HepG2 (cell line): ENCODE data around the gene STAT5A. TPM values are rescaled to one million over a fixed set of nuclear protein-coding genes. Genes with fewer than 3 reads are reported as not detected.
"Not testable (repeated sequence)": the region's sequence is repeated elsewhere in the genome, so short reads cannot be mapped to it uniquely, and the experiment has no call there.

Experiments
- ATAC-seq: fragments of 200-7000 bp; cut with Tn5 transposase; 3 replicates; pipeline ENCODE4 v1.9.1; 2020; ENCODE audit warnings: mild to moderate bottlenecking, moderate library complexity
- BruUV-seq: library from RNA; stranded (reverse); fragments of 400-500 nt; replicated peaks from 2 replicates; lab custom pipeline; 2021; lab: Mats Ljungman, UMichigan
- CTCF ChIA-PET: fragments of 300-600 bp; formaldehyde crosslinking; extraction: SDS; loops from one replicate; lab custom pipeline; 2021; ENCODE audit warnings: low total read pairs, inconsistent platforms, low intra/inter-chr PET ratio; lab: Yijun Ruan, JAX
- POLR2A ChIA-PET: fragments of 350-600 bp; sonication (Branson Sonifier 250); formaldehyde crosslinking; loops from one replicate; lab custom pipeline; 2020; ENCODE audit warnings: antibody characterized with exemption, inconsistent platforms; lab: Yijun Ruan, JAX
- DNase-seq: peaks from one replicate; pipeline ENCODE4 v3.0.0-alpha.2; 2015; ENCODE audit warnings: low spot score
- FAIRE-seq: peaks from 3 replicates; lab custom pipeline; 2011; peaks lifted over from hg19 to GRCh38; lab: Jason Lieb, UNC
- H2AFZ ChIP-seq: one replicate; pipeline ENCODE4 v1.6.1; 2011; ENCODE audit warnings: low read length, inconsistent platforms
- H3K27ac ChIP-seq: fragments of 300-600 bp; 3 replicates; pipeline ENCODE4 v1.8.0; 2011; ENCODE audit warnings: mixed run types, mild to moderate bottlenecking, mixed read lengths, low read length, inconsistent platforms; ENCODE audit not compliant: insufficient read depth; ENCODE audit errors: extremely low read length
- H3K27me3 ChIP-seq, 2 experiments: fragments of 200-600 bp in 1 of 2; 2 replicates in 1 of 2; 3 replicates in 1 of 2; pipeline versions ENCODE4 v1.6.0 to v1.8.0; 2011; ENCODE audit warnings: low read length in 2 of 2, mild to moderate bottlenecking in 2 of 2, moderate library complexity in 2 of 2, inconsistent platforms in 1 of 2; ENCODE audit not compliant: insufficient read depth in 2 of 2, control insufficient read depth in 1 of 2
- H3K36me3 ChIP-seq, 2 experiments: fragments of 200-600 bp in 1 of 2; replicated peaks in 1 of 2; 2 replicates in 1 of 2; 3 replicates in 1 of 2; pipeline versions ENCODE4 v1.5.1 to v1.8.0; 2011; ENCODE audit warnings: low read length in 2 of 2, inconsistent platforms in 1 of 2; ENCODE audit not compliant: insufficient read depth in 2 of 2, control insufficient read depth in 1 of 2
- H3K4me1 ChIP-seq: 2 replicates; pipeline ENCODE4 v1.5.1; 2012; ENCODE audit warnings: low read length, inconsistent platforms; ENCODE audit not compliant: insufficient read depth
- H3K4me2 ChIP-seq: 2 replicates; pipeline ENCODE4 v1.6.0; 2011; ENCODE audit warnings: low read depth, low read length, inconsistent platforms
- H3K4me3 ChIP-seq, 3 experiments: fragments of 200-600 bp in 1 of 3; sonication (generic), shearing (Covaris generic) in 1 of 3; replicated peaks in 1 of 3; 2 replicates each; pipeline ENCODE4 v1.5.1; 2011 to 2016; ENCODE audit warnings: low read length in 3 of 3, inconsistent platforms in 2 of 3, low read depth in 2 of 3, mild to moderate bottlenecking in 2 of 3, control low read depth in 1 of 3, mixed read lengths in 1 of 3; ENCODE audit not compliant: insufficient read depth in 1 of 3
- H3K79me2 ChIP-seq: one replicate; pipeline ENCODE4 v1.6.1; 2011; ENCODE audit warnings: low read length, inconsistent platforms; ENCODE audit not compliant: insufficient read depth
- H3K9ac ChIP-seq: 2 replicates; pipeline ENCODE4 v1.6.0; 2011; ENCODE audit warnings: mild to moderate bottlenecking, low read depth, low read length, inconsistent platforms; ENCODE audit not compliant: insufficient read depth
- H3K9me3 ChIP-seq: 2 replicates; pipeline ENCODE4 v1.5.1; 2012; ENCODE audit warnings: mild to moderate bottlenecking, low read length
- H4K20me1 ChIP-seq: 2 replicates; pipeline ENCODE4 v1.6.0; 2011; ENCODE audit warnings: inconsistent platforms, mild to moderate bottlenecking, low read length, moderate library complexity; ENCODE audit not compliant: insufficient read depth
- WGBS: methylation state at CpG from one replicate; pipeline ENCODE4 v1.1.6; 2017; ENCODE audit warnings: low lambda C conversion rate; 5-methylcytosine and 5-hydroxymethylcytosine counted together
- in situ Hi-C: cut with HindIII; loops from 2 replicates; pipeline ENCODE4 v1.10.0; 2017; ENCODE audit warnings: low pct_unique_long_range_greater_than_20kb; ENCODE audit not compliant: extremely low pct_ligation_motif_present
- intact Hi-C: fragments of 100-400 bp; cut with micrococcal nuclease; formaldehyde crosslinking; loops from one replicate; pipeline ENCODE4 v1.10.0; 2022; ENCODE audit not compliant: unreplicated experiment
- polyA plus RNA-seq, 8 experiments: library from polyadenylated mRNA; depleted of rRNA in 3 of 8; stranded (reverse) in 7 of 8; unstranded in 1 of 8; fragments of >200 nt; fragmentation: Illumina TruSeq in 4 of 8; extraction: Trizol in 4 of 8; gene quantifications; 2 replicates each; pipeline versions ENCODE4 v1.2.1 to v1.2.3, GENCODE V29; 2011 to 2016; ENCODE audit warnings: low read depth in 4 of 8, missing spikeins in 1 of 8, mixed read lengths in 1 of 8; ENCODE audit not compliant: insufficient read depth in 1 of 8
- total RNA-seq, 5 experiments: library from RNA; depleted of rRNA; stranded (reverse); fragments of >200 nt; fragmentation: Illumina TruSeq; extraction: Trizol; gene quantifications; 2 replicates each; pipeline ENCODE4 v1.2.3, GENCODE V29; 2016; ENCODE audit warnings: low read depth in 1 of 5

The STAT5A gene
- total and polyA plus RNA-seq, 2 of the 13 experiments (the other 11 are each of a cell fraction or from before 2014, with no cell fraction given): 1.4 to 4.1 TPM

DNA sequence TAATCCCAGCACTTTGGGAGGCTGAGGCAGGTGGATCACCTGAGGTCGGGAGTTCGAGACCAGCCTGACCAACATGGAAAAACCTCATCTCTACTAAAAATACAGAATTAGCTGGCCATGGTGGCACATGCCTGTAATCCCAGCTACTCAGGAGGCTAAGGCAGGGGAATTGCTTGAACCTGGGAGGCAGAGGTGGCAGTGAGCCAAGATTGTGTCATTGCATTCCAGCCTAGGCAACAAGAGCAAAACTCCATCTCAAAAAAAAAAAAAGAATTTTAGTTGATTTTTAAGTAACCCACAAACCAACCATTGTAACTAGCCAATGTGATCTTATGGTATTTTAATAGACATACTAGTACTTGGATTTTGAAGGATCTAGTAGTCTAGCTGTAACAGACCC is 72.1 kb downstream of the STAT5A start:
- POLR2A ChIA-PET: not testable (repeated sequence)

More for the DNA sequence above, 72.1 kb downstream of the STAT5A start:
- H3K36me3 ChIP-seq, BruUV-seq, H2AFZ ChIP-seq, H3K27ac ChIP-seq, DNase-seq, H3K27me3 ChIP-seq, H3K9ac ChIP-seq, H3K4me2 ChIP-seq, ATAC-seq, H3K9me3 ChIP-seq, FAIRE-seq, H3K4me3 ChIP-seq, in situ Hi-C loops: not testable (repeated sequence)
- Histone ChIP-seq H3K79me2 (peaks cover 81% of the 10 kb centered on the region), H4K20me1 (peaks cover 27% of the 10 kb centered on the region; the same call in 1 of the 2 replicates), H3K4me1 (peaks cover 28% of the 10 kb centered on the region)
- CTCF ChIA-PET: interaction anchor here (0.7 kb wide), 1 partner anchor 27 kb away, joined by 4 read pairs; no protein-coding TSS in a partner anchor
- intact Hi-C loops: loop anchor here (1.0 kb wide), 1 partner anchor 37 kb away; no protein-coding TSS in a partner anchor
- WGBS: 92% methylated on average over 2 of the region's 2 CpGs

Other genes starting within 250 kb of the STAT5A start
- 0.83 and 1.1 TPM in 2 replicates for gene C17orf113, start 237.9 kb upstream of the STAT5A start, total RNA-seq (2016; rRNA removed; fragmentation: Illumina TruSeq; extraction: Trizol)
- gene C17orf113, start 237.9 kb upstream of the STAT5A start, polyA plus RNA-seq (2011; rRNA removed): 0.87 and 1.4 TPM in 2 replicates
- gene ZNF385C, start 190.0 kb upstream of the STAT5A start, total RNA-seq (2016; rRNA removed; fragmentation: Illumina TruSeq; extraction: Trizol): 2.3 TPM in 2 replicates
- gene ZNF385C, start 190.0 kb upstream of the STAT5A start, polyA plus RNA-seq (2011; rRNA removed): 5.8 and 6.1 TPM in 2 replicates
- 3.9 and 6.7 TPM in 2 replicates for gene DHX58, start 175.8 kb upstream of the STAT5A start, total RNA-seq (2016; rRNA removed; fragmentation: Illumina TruSeq; extraction: Trizol)
- 7.8 and 13.5 TPM in 2 replicates for gene DHX58, start 175.8 kb upstream of the STAT5A start, polyA plus RNA-seq (2011; rRNA removed)
- gene KAT2A, start 167.1 kb upstream of the STAT5A start, total RNA-seq (2016; rRNA removed; fragmentation: Illumina TruSeq; extraction: Trizol): 20.2 and 29.1 TPM in 2 replicates
- gene KAT2A, start 167.1 kb upstream of the STAT5A start, polyA plus RNA-seq (2011; rRNA removed): 90.4 and 126 TPM in 2 replicates
- gene HSPB9, start 165.7 kb upstream of the STAT5A start, total RNA-seq (2016; rRNA removed; fragmentation: Illumina TruSeq; extraction: Trizol): 0.13 and 0.24 TPM in 2 replicates
- gene HSPB9, start 165.7 kb upstream of the STAT5A start, polyA plus RNA-seq (2011; rRNA removed): 0.05 and 0.31 TPM in 2 replicates
- gene RAB5C, start 133.5 kb upstream of the STAT5A start, total RNA-seq (2016; rRNA removed; fragmentation: Illumina TruSeq; extraction: Trizol): 110 and 136 TPM in 2 replicates
- gene RAB5C, start 133.5 kb upstream of the STAT5A start, polyA plus RNA-seq (2011; rRNA removed): 123 and 129 TPM in 2 replicates
- gene KCNH4, start 107.4 kb upstream of the STAT5A start, total RNA-seq (2016; rRNA removed; fragmentation: Illumina TruSeq; extraction: Trizol): 0.09 TPM in 1 of 2 replicates, not detected in the other
- gene KCNH4, start 107.4 kb upstream of the STAT5A start, polyA plus RNA-seq (2011; rRNA removed): 0.01 and 0.04 TPM in 2 replicates
- not detected in 2 replicates for gene HCRT, start 103.0 kb upstream of the STAT5A start, total RNA-seq (2016; rRNA removed; fragmentation: Illumina TruSeq; extraction: Trizol)
- gene HCRT, start 103.0 kb upstream of the STAT5A start, polyA plus RNA-seq (2011; rRNA removed): not detected in 2 replicates
- 8.8 and 22.5 TPM in 2 replicates for gene GHDC, start 94.0 kb upstream of the STAT5A start, total RNA-seq (2016; rRNA removed; fragmentation: Illumina TruSeq; extraction: Trizol)
- 15.4 and 25.6 TPM in 2 replicates for gene GHDC, start 94.0 kb upstream of the STAT5A start, polyA plus RNA-seq (2011; rRNA removed)
- gene STAT5B, start 12.1 kb upstream of the STAT5A start, total RNA-seq (2016; rRNA removed; fragmentation: Illumina TruSeq; extraction: Trizol): 17.2 and 21.0 TPM in 2 replicates
- 42.8 and 44.8 TPM in 2 replicates for gene STAT5B, start 12.1 kb upstream of the STAT5A start, polyA plus RNA-seq (2011; rRNA removed)
- 61.8 and 82.7 TPM in 2 replicates for gene STAT3, start 99.9 kb downstream of the STAT5A start, total RNA-seq (2016; rRNA removed; fragmentation: Illumina TruSeq; extraction: Trizol)
- 62.4 and 65.3 TPM in 2 replicates for gene STAT3, start 99.9 kb downstream of the STAT5A start, polyA plus RNA-seq (2011; rRNA removed)
- 25.5 and 26.0 TPM in 2 replicates for gene CAVIN1, start 134.8 kb downstream of the STAT5A start, total RNA-seq (2016; rRNA removed; fragmentation: Illumina TruSeq; extraction: Trizol)
- 12.7 and 15.9 TPM in 2 replicates for gene CAVIN1, start 134.8 kb downstream of the STAT5A start, polyA plus RNA-seq (2011; rRNA removed)
- 15.9 and 27.9 TPM in 2 replicates for gene ATP6V0A1, start 170.4 kb downstream of the STAT5A start, total RNA-seq (2016; rRNA removed; fragmentation: Illumina TruSeq; extraction: Trizol)
- gene ATP6V0A1, start 170.4 kb downstream of the STAT5A start, polyA plus RNA-seq (2011; rRNA removed): 54.1 and 59.7 TPM in 2 replicates
- 13.1 and 40.1 TPM in 2 replicates for gene NAGLU, start 247.7 kb downstream of the STAT5A start, total RNA-seq (2016; rRNA removed; fragmentation: Illumina TruSeq; extraction: Trizol)
- gene NAGLU, start 247.7 kb downstream of the STAT5A start, polyA plus RNA-seq (2011; rRNA removed): 28.2 and 29.4 TPM in 2 replicates